ENCODE data around the gene CROCC2.

Gene CROCC2

GRCh38 chr2:241015439-241015838, 109.3 kb downstream of the CROCC2 start:
- no peak for DNase-seq (ENCODE audit: low spot score)

- no peak for DNase-seq (ENCODE audit: low spot score)
These were observed 111.2 kb downstream of the CROCC2 start for GRCh38 chr2:241017228-241017940.

GRCh38 chr2:241018051-241018891, 112.1 kb downstream of the CROCC2 start:
- DNase-seq (ENCODE audit: low spot score): no peak

DNA sequence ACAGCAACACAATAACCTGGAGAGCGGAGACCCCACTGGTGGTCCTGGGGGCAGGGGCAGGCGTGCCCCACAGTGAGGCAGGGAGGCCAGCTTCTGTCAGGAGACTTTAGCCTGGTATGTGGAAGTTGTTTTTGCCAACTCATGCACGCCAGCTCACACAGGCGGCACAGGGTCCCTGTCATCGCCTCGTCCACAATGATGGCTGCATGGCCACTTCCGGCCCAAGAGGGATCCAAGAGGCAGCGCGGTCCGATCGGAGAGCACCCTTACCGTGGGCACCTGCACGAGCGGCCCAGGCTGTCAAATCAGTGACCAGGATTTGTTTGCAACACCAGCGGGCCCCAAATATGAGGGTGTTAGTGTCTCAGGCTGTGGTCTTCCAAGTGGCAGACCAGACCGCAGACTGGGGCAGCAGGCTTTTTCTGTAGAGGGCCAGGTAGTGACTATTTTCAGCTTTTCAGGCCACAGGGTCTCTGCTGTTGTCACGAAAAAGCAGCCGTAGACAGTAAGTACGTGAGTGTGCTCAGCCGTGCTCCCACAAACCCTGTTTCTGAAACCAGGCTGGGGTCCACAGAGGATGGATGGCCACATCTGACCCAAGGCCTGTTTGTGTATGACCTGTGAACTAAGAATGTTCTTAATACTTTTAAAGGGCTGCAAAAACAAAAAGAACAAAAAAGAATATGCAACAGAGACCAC, 113.5 kb downstream of the CROCC2 start:
- no peak for DNase-seq (ENCODE audit: low spot score)

DNA sequence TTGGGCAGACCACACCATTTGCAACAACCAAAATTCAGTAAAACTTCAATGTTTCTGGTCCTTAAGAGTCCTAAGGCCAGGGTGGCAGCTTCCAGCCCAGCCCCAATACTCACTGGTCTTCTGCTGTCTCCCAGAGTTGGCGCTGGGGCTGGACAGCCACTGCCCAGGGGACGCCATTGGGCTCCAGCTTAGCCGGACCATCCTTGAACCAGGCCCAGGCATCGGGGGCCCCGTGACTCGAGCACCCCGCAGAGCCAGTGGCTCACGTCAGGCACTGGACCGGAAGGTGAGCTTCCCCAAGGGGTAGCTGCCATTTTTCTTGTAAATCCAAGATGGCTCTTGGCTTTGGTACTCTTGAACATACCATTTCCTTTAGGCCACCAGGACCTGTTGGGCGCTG, 114.1 kb downstream of the CROCC2 start:
- no peak for DNase-seq (ENCODE audit: low spot score)

DNA sequence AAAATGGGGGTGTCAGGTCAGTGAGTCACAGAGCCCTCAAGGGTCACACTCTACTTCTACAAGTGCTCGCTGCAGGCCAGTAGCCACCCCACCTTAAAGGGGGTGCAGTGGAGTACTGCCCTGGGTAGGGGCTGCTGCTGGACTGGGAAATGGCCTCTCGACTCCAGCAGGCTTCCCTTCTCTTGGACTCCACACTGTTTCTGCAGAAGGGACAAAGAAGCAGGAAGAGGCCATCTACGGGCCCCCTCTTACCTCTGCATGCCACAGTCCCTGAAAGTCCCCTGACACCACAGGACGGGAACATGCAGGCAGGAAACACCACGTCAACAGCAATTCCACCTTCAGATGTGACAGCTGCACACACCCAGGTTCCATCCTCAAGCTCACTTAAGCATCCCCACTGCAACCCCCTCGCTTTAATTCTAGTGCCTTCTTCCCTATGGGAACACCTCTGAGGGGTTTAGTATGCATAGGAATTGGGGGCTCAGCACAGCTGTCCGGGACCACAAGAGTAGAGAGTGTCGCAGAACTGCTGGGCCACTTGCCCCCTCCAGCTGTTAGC, 114.6 kb downstream of the CROCC2 start:
- no peak for DNase-seq (ENCODE audit: low spot score)

GRCh38 chr2:241025639-241026038, 119.5 kb downstream of the CROCC2 start:
- DNase-seq (ENCODE audit: low spot score): no peak

GRCh38 chr2:241029599-241030332, 123.6 kb downstream of the CROCC2 start:
- DNase-seq (ENCODE audit: low spot score): no peak

- DNase-seq (ENCODE audit: low spot score): no peak
These were observed 124.2 kb downstream of the CROCC2 start for GRCh38 chr2:241030333-241030680.

GRCh38 chr2:241030883-241031282, 124.7 kb downstream of the CROCC2 start:
- no peak for DNase-seq (ENCODE audit: low spot score)

- DNase-seq (ENCODE audit: low spot score): no peak
These were observed 125.5 kb downstream of the CROCC2 start for GRCh38 chr2:241031436-241032165.

GRCh38 chr2:241033336-241033987, 127.3 kb downstream of the CROCC2 start:
- no peak for DNase-seq (ENCODE audit: low spot score)

- no peak for DNase-seq (ENCODE audit: low spot score)
These were observed 127.9 kb downstream of the CROCC2 start for GRCh38 chr2:241033994-241034393.

- DNase-seq (ENCODE audit: low spot score): no peak
These were observed 128.5 kb downstream of the CROCC2 start for GRCh38 chr2:241034490-241035141.

DNA sequence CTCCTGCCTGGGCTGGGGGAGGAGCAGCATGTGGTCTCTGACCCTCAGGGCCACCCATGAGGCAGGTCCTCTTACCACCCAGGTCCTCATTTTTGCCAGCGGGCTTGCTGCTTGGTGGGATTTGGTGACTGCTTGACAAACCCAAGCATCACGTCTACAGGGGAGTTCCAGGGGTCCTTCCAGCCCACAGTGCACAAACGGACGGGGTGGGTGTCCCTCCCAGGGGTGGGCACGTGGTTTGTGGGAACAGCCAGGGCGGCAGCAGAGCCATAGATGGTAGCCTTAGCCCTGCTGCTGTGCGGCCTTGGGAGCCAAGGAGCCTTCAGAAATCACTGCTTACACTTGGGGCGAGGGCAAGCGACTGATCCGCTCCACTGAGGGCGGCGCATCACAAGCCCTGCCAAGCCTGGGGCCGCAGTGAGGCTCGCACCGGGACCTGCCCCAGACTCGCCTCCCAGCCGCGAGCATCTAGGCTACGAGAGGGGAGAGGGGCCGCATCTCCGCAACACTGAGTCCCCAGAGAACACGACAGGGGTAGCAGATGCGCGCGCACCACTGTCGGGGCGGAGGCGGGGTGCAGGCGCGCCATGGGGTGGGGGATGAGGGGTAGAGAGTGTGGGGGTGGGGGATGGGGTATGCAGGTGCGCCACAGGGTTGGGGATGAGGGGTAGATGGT, 129.1 kb downstream of the CROCC2 start:
- no peak for DNase-seq (ENCODE audit: low spot score)

- DNase-seq (ENCODE audit: low spot score): no peak
These were observed 129.8 kb downstream of the CROCC2 start for GRCh38 chr2:241035818-241036396.

- peak; percentile 63 for DNase-seq (ENCODE audit: low spot score)
These were observed 130.3 kb downstream of the CROCC2 start for GRCh38 chr2:241036397-241036963.

- no peak for DNase-seq (ENCODE audit: low spot score)
These were observed 130.9 kb downstream of the CROCC2 start for GRCh38 chr2:241036964-241037421.

DNA sequence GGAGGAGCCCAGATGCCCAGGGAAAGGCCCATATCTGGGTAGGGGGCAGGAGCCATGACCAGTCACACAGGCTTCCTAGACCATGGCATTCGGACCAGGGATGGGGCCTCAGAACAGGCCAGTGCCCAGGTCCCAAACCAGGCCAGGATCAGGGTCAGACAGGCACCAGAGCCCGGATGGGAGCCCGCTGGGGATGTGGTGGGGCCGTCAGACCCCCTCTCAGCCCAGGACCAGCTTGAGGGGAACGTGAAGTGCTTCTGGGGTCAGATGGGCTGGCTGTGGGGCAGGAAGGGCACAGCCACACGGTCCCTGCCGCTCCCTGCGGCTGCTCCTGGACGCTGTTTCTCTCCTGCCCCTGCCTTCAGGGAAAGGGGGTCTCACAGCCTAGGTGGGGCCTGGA, 131.4 kb downstream of the CROCC2 start:
- no peak for DNase-seq (ENCODE audit: low spot score)
